ENCODE data around the gene AXIN1.

The AXIN1 gene

GRCh38 chr16:376817-377418 is 24.4 kb upstream of the AXIN1 start:
- no peak for TF ChIP-seq CTCF (conservative IDR thresholded peaks at IDR 0.05; ENCODE audit: low read length)
- no peak for TF ChIP-seq EZH2phosphoT487 (IDR thresholded peaks at IDR 0.05; ENCODE audit: borderline replicate concordance)
- H3K36me3 ChIP-seq (ENCODE audit: insufficient read depth, low read length), result no peaks in the 10 kb centered on the region

DNA sequence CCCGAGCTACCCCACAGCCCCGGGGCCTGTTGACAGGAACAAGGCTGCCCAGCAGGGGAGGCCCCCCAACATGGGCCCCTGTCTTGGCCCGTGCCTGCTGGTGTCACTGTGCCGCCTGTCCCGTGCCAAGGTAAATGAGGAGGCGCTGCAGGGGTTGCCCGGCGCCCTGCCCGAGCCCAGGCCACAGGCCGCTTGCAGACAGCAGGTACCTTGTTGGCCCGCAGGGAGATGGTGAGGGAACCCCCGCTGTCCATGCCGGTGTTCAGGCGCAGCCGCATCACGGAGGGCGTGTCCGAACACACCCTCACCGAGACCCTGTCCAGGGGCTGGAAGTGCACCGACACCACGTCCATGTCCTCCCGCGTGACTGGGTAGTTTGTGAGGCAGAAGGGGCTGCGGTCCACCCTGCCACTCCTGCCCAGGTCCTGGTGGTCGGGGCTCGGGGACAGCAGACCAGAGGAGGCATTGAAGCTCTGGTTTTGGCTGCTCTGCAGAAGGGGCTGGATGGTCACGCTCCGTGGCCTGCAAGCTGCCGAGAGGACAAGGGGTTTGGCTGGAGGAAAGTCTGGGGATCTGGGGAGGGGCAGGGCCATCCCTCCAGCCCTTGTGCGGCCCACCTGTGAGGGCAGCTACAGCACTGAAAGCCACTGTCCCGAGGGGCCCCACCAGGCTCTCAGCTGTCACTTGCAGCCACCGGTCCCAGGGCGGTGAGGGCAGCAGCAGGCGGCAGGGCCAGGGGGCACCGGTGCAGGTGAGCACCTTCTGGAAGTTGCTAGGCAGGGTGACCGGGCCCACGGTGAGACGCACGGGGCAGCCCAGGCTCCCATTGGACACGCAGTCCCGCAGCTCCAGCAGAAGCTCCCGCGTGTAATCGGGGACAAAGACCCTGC is 23.6 kb upstream of the AXIN1 start:
- Histone ChIP-seq H3K4me3 (ENCODE audit: low read length, poor library complexity, severe bottlenecking) (no peak overlapping the region), H3K27me3 (ENCODE audit: insufficient read depth, low read length, poor library complexity, severe bottlenecking) (no peaks in the 10 kb centered on the region), H3K4me2 (ENCODE audit: low read depth, low read length, poor library complexity, severe bottlenecking) (no peak overlapping the region), H3K9ac (ENCODE audit: low read depth, low read length, poor library complexity, severe bottlenecking) (no peak overlapping the region), H3K9me3 (ENCODE audit: insufficient read depth, low read depth, low read length) (no peaks in the 10 kb centered on the region), H3F3A (ENCODE audit: low read depth) (no peaks in the 10 kb centered on the region), H4K20me1 (ENCODE audit: insufficient read depth, low read length, poor library complexity, severe bottlenecking) (no peaks in the 10 kb centered on the region), H3K4me1 (ENCODE audit: insufficient read depth, low read length, poor library complexity, severe bottlenecking) (peaks cover 11% of the 10 kb centered on the region), H3K9me2 (replicated peaks; ENCODE audit: low read depth, low read length) (no peaks in the 10 kb centered on the region), H3K79me2 (ENCODE audit: insufficient read depth, low read length) (peaks cover 19% of the 10 kb centered on the region), H3K36me3 (ENCODE audit: insufficient read depth, low read length) (no peaks in the 10 kb centered on the region), H2AFZ (ENCODE audit: low read length) (no peak overlapping the region)
- TF ChIP-seq CTCF (conservative IDR thresholded peaks at IDR 0.05; ENCODE audit: low read length) (no peak), EZH2phosphoT487 (IDR thresholded peaks at IDR 0.05; ENCODE audit: borderline replicate concordance) (no peak)

More at GRCh38 chr16:376817-377418, 24.4 kb upstream of the AXIN1 start:
- H4K20me1 ChIP-seq (ENCODE audit: insufficient read depth, low read length, poor library complexity, severe bottlenecking), result no peaks in the 10 kb centered on the region
- H3F3A ChIP-seq (ENCODE audit: low read depth), result no peaks in the 10 kb centered on the region
- no peaks in the 10 kb centered on the region for H3K27me3 ChIP-seq (ENCODE audit: insufficient read depth, low read length, poor library complexity, severe bottlenecking)
- H3K9ac ChIP-seq (ENCODE audit: low read depth, low read length, poor library complexity, severe bottlenecking), result no peak overlapping the region
- H3K9me2 ChIP-seq (replicated peaks; ENCODE audit: low read depth, low read length), result no peaks in the 10 kb centered on the region
- H3K79me2 ChIP-seq (ENCODE audit: insufficient read depth, low read length), result peaks cover 21% of the 10 kb centered on the region
- no peak overlapping the region for H3K4me3 ChIP-seq (ENCODE audit: low read length, poor library complexity, severe bottlenecking)
- H2AFZ ChIP-seq (ENCODE audit: low read length), result no peak overlapping the region
- no peak overlapping the region for H3K4me2 ChIP-seq (ENCODE audit: low read depth, low read length, poor library complexity, severe bottlenecking)
- no peaks in the 10 kb centered on the region for H3K9me3 ChIP-seq (ENCODE audit: insufficient read depth, low read depth, low read length)
- peaks cover 11% of the 10 kb centered on the region for H3K4me1 ChIP-seq (ENCODE audit: insufficient read depth, low read length, poor library complexity, severe bottlenecking)

DNA sequence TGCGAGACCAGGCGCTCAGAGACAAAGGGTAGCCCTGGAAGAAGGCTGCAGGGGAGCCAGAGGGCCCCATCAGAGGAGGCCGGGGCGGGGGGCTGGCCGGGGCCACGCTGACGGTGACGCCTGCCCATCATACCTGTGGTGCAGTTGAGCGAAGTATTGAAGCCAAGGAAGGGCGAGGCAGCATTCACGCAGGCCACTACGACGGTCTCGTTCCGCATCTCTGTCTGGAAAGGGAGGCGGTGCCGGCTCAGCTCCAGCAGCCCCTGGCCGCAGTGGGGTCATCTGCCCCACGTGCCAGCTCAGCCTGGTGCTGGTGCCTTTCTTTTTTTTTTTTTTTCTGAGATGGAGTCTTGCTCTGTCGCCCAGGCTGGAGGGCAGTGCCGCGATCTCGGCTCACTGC is 22.7 kb upstream of the AXIN1 start:
- Histone ChIP-seq H3K9ac (ENCODE audit: low read depth, low read length, poor library complexity, severe bottlenecking) (no peak overlapping the region), H3K4me1 (ENCODE audit: insufficient read depth, low read length, poor library complexity, severe bottlenecking) (peaks cover 7% of the 10 kb centered on the region), H3F3A (ENCODE audit: low read depth) (no peaks in the 10 kb centered on the region), H3K4me2 (ENCODE audit: low read depth, low read length, poor library complexity, severe bottlenecking) (no peak overlapping the region), H2AFZ (ENCODE audit: low read length) (no peak overlapping the region), H3K27me3 (ENCODE audit: insufficient read depth, low read length, poor library complexity, severe bottlenecking) (no peaks in the 10 kb centered on the region), H3K9me3 (ENCODE audit: insufficient read depth, low read depth, low read length) (no peaks in the 10 kb centered on the region), H3K9me2 (replicated peaks; ENCODE audit: low read depth, low read length) (no peaks in the 10 kb centered on the region), H3K79me2 (ENCODE audit: insufficient read depth, low read length) (peaks cover 10% of the 10 kb centered on the region; the same call in 1 of the 2 replicates), H3K36me3 (ENCODE audit: insufficient read depth, low read length) (no peaks in the 10 kb centered on the region), H3K4me3 (ENCODE audit: low read length, poor library complexity, severe bottlenecking) (no peak overlapping the region), H4K20me1 (ENCODE audit: insufficient read depth, low read length, poor library complexity, severe bottlenecking) (no peaks in the 10 kb centered on the region)
- no peak for TF ChIP-seq EZH2phosphoT487 (IDR thresholded peaks at IDR 0.05; ENCODE audit: borderline replicate concordance)
- no peak for TF ChIP-seq CTCF (conservative IDR thresholded peaks at IDR 0.05; ENCODE audit: low read length)

Data from Loucy (cell line).